Smooth muscle cell of the brain vasculature (primary cell): ENCODE measurements around the gene LARGE1.

Source experiments
- DNase-seq: peaks from one replicate; pipeline ENCODE4 v3.0.0-alpha.2; 2012; ENCODE audit warnings: low read depth, low spot score

The LARGE1 gene

DNA sequence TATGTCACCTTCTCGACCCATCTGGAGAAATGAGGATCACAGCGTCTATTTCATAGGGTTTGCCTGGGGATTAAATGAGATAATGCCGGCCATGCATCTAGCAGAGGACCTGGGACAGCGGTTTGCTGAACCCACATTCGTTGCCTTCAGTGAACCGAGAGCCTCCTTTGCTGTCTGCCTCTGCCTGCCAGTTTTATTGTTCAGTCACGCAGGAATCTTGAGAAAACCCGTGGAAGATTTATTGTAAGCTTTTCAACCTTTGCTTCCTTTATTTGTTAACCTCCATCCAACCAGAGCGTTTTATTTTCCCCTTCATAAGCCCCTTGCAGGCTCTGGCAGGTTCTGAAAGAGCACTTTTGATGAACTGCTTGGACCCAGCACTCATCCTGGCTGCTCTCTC is 659.8 kb downstream of the LARGE1 start:
- DNase-seq = no peak

DNA sequence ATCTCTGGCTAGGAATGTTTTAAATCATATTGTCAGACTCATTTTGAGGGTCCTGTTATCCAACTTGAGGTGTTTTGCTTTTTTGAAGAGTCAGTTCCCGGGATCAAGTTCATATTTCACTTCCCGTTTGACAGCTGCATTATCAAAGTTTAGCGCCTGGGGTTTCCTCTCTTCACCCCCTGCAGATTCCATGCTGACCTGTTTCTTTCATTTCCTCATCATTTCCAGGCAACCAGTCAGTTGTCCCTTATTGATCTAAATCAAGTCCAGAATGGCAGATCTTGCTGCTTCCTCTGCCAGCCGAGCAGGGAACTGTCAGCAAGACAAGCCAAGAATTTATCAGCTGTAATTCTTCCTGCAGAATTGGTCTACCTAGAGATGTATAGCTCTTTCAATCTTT is 664.5 kb downstream of the LARGE1 start:
- DNase-seq = no peak

DNA sequence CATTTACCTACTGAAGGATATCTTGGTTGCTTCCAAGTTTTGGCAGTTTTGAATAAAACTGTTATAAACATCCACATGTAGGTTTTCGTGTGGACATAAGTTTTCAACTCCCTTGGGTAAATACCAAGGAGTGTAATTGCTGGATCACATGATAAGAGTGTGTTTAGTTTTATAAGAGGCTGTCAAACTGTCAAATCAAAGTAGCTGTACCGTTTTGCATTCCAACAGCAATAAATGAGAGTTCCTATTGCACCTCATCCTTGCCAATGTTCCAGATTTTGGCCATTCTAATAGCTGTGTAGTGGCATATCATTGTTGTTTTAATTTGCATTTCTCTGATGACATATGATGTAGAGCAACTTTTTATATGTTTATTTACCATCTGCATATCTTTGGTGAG is 671.3 kb downstream of the LARGE1 start:
- DNase-seq = no peak

GRCh38 chr22:33247758-33248157 is 672.5 kb downstream of the LARGE1 start:
- no peak for DNase-seq

DNA sequence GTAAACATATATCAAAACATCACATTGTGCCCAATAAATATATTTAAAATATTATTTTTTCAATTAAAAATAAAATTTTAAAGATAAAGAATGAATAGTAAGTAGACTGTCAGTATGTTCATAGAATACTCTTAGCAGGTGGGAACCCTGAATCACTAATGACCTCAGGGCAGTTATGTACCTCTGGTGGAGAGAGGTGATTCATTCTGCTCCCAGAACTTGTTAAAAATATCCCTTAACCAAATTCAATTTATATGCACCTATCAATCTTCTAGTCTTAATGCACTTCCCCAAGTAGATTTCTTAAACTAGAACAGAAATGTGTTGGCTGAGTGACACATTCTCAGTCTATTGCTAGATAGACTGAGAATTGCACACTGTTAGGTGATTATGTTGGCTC is 678.2 kb downstream of the LARGE1 start:
- no peak for DNase-seq

GRCh38 chr22:33240888-33241475 is 679.3 kb downstream of the LARGE1 start:
- no peak for DNase-seq

DNA sequence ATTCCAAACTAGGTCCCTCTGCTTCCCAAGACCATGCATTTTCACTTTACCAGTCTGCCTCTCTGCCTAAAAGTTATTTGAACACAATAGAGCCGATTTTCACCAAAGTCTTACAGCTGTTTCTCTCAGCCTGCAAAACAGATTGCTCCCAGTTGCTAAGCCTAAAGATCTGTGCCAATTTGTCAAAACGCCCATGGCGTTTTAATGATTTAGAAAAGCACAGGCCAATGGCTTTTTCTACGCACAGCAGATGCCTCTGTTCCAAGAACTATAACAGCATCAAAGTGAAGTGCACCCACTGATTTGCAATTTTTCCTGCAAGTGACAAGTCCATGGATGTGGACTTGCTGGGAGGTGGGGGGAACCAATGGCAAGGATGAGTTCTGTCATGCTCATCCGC is 688.2 kb downstream of the LARGE1 start:
- no peak for DNase-seq

DNA sequence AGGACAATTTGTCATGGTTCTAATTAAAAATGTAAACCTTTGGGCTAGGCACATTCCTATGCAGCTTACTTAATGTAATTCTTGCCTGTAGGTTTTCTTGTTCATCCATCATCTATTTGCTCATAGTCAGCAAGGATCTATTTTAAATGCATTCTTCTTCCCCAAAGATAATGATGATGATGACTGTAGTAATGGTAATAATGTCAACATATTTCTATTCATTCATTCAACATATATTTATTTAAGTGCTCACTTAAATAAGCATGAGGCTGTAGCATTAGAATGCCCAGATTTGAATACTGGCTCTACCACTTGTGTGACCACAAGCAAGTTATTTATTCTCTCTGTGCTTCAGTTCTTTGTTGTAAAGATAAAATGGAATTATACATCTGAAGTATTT is 692.5 kb downstream of the LARGE1 start:
- DNase-seq = no peak

DNA sequence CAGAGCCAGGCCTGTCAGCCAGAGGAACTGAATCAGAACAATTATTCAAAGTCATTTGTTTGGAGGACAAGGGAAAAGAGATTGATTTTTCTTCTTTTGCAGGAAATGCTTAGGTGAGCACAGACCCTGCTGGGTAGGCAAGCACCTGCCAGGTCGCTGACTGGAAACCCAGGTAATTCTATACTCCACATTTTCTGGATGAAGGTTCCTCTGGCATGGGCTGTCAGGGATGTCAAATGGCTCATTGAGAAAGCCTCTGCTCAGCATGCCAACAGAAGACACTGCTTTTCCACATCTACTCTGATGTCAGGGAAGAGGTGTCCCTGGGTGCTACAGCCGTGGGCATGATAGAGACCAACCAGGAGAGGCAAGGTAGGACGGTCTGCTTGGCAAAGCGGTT is 695.4 kb downstream of the LARGE1 start:
- no peak for DNase-seq
